H9 (cell line): ENCODE data around the gene CSMD2. TPM values are rescaled to one million over a fixed set of nuclear protein-coding genes. Genes with fewer than 3 reads are reported as not detected.
A peak's percentile ranks its signal among the peaks of the same experiment; 100 is the strongest.

Experiments
- DNase-seq: peaks from one replicate; pipeline ENCODE4 v3.0.0-alpha.2; 2017
- H2AFZ ChIP-seq: one replicate; pipeline ENCODE4 v1.6.1; 2013; ENCODE audit warnings: mild to moderate bottlenecking, low read length, control low read depth, moderate library complexity
- H2AK5ac ChIP-seq: 2 replicates; pipeline ENCODE4 v1.6.1; 2013; ENCODE audit warnings: low read length, control low read depth, mixed read lengths; ENCODE audit not compliant: insufficient read length
- H2BK120ac ChIP-seq: one replicate; pipeline ENCODE4 v1.6.1; 2013; ENCODE audit warnings: low read depth, mild to moderate bottlenecking, low read length, control low read depth, inconsistent platforms; ENCODE audit not compliant: poor library complexity, severe bottlenecking
- H2BK12ac ChIP-seq: 2 replicates; pipeline ENCODE4 v1.6.1; 2013; ENCODE audit warnings: low read length, control low read depth, mixed read lengths, low read depth; ENCODE audit not compliant: insufficient read length
- H2BK15ac ChIP-seq: 2 replicates; pipeline ENCODE4 v1.6.1; 2013; ENCODE audit warnings: low read depth, low read length, control low read depth
- H2BK20ac ChIP-seq: one replicate; pipeline ENCODE4 v1.6.1; 2013; ENCODE audit warnings: low read depth, mild to moderate bottlenecking, low read length, control low read depth, inconsistent platforms; ENCODE audit not compliant: poor library complexity, severe bottlenecking
- H2BK5ac ChIP-seq: 2 replicates; pipeline ENCODE4 v1.6.1; 2013; ENCODE audit warnings: low read length, control low read depth, mixed read lengths; ENCODE audit not compliant: insufficient read length
- H3K14ac ChIP-seq: 2 replicates; pipeline ENCODE4 v1.6.1; 2013; ENCODE audit warnings: low read length, control low read depth; ENCODE audit not compliant: insufficient read depth
- H3K18ac ChIP-seq: 2 replicates; pipeline ENCODE4 v1.6.1; 2013; ENCODE audit warnings: low read depth, mild to moderate bottlenecking, mixed read lengths, low read length, control low read depth; ENCODE audit not compliant: insufficient read length
- H3K23ac ChIP-seq: 2 replicates; pipeline ENCODE4 v1.6.1; 2013; ENCODE audit warnings: low read length, control low read depth, mixed read lengths, low read depth; ENCODE audit not compliant: insufficient read length
- H3K23me2 ChIP-seq: 2 replicates; pipeline ENCODE4 v1.6.1; 2013; ENCODE audit warnings: low read depth, mild to moderate bottlenecking, mixed read lengths, low read length, control low read depth; ENCODE audit not compliant: insufficient read length, poor library complexity, severe bottlenecking
- H3K27ac ChIP-seq: 2 replicates; pipeline ENCODE4 v1.5.1; 2013; ENCODE audit warnings: low read length, control low read depth, mixed read lengths, low read depth; ENCODE audit not compliant: insufficient read length
- H3K27me3 ChIP-seq: 2 replicates; pipeline ENCODE4 v1.6.1; 2013; ENCODE audit warnings: low read length, control low read depth, inconsistent platforms; ENCODE audit not compliant: insufficient read depth
- H3K4ac ChIP-seq: 2 replicates; pipeline ENCODE4 v1.6.1; 2013; ENCODE audit warnings: low read depth, mild to moderate bottlenecking, control low read depth, inconsistent platforms, low read length, moderate library complexity
- H3K4me1 ChIP-seq: 2 replicates; pipeline ENCODE4 v1.6.1; 2013; ENCODE audit warnings: low read length, control low read depth, inconsistent platforms; ENCODE audit not compliant: insufficient read depth
- H3K4me2 ChIP-seq: 2 replicates; pipeline ENCODE4 v1.6.1; 2013; ENCODE audit warnings: low read length, control low read depth, mixed read lengths; ENCODE audit not compliant: insufficient read length, insufficient read depth
- H3K56ac ChIP-seq: 2 replicates; pipeline ENCODE4 v1.6.1; 2013; ENCODE audit warnings: low read depth, mild to moderate bottlenecking, mixed read lengths, low read length, control low read depth; ENCODE audit not compliant: insufficient read length
- H3K79me1 ChIP-seq: 2 replicates; pipeline ENCODE4 v1.6.1; 2013; ENCODE audit warnings: low read depth, mild to moderate bottlenecking, moderate library complexity, low read length, control low read depth, inconsistent platforms; ENCODE audit not compliant: insufficient read depth, poor library complexity, severe bottlenecking
- H3K79me2 ChIP-seq: 2 replicates; pipeline ENCODE4 v1.6.1; 2013; ENCODE audit warnings: low read length, control low read depth, inconsistent platforms; ENCODE audit not compliant: insufficient read depth
- H3K9ac ChIP-seq: 2 replicates; pipeline ENCODE4 v1.6.1; 2013; ENCODE audit warnings: low read length, control low read depth, mixed read lengths; ENCODE audit not compliant: insufficient read length; ENCODE audit errors: extremely low read depth
- H3K9me3 ChIP-seq: one replicate; pipeline ENCODE4 v1.6.1; 2013; ENCODE audit warnings: low read depth, low read length, inconsistent platforms; ENCODE audit not compliant: control insufficient read depth
- H3T11ph ChIP-seq: one replicate; pipeline ENCODE4 v1.6.1; 2013; ENCODE audit warnings: mild to moderate bottlenecking, low read length, control low read depth, inconsistent platforms
- H4K20me1 ChIP-seq: one replicate; pipeline ENCODE4 v1.6.1; 2013; ENCODE audit not compliant: control insufficient read depth, insufficient read length, insufficient read depth
- H4K5ac ChIP-seq: 2 replicates; pipeline ENCODE4 v1.6.1; 2013; ENCODE audit warnings: low read depth, mild to moderate bottlenecking, mixed read lengths, low read length, control low read depth; ENCODE audit not compliant: insufficient read length
- H4K8ac ChIP-seq: replicated peaks from 2 replicates; pipeline ENCODE4 v1.6.1; 2013; ENCODE audit warnings: low read length, control low read depth, mixed read lengths, low read depth; ENCODE audit not compliant: insufficient read length
- H4K91ac ChIP-seq: 2 replicates; pipeline ENCODE4 v1.6.1; 2013; ENCODE audit warnings: low read depth, mild to moderate bottlenecking, moderate library complexity, mixed read lengths, low read length, control low read depth; ENCODE audit not compliant: insufficient read length
- H3K27ac Mint-ChIP-seq, 3 experiments: 2 replicates in 2 of 3; 3 replicates in 1 of 3; pipeline ENCODE4 v1.8.0; 2020 to 2021; ENCODE audit warnings: mixed read lengths in 3 of 3, mild to moderate bottlenecking in 1 of 3, moderate library complexity in 1 of 3
- H3K27me3 Mint-ChIP-seq: 2 replicates; pipeline ENCODE4 v1.8.0; 2021; ENCODE audit warnings: low read depth, mild to moderate bottlenecking, moderate library complexity, mixed read lengths
- H3K36me3 Mint-ChIP-seq, 3 experiments: 2 replicates in 2 of 3; 3 replicates in 1 of 3; pipeline ENCODE4 v1.8.0; 2020 to 2021; ENCODE audit warnings: low read depth in 3 of 3, mixed read lengths in 3 of 3; ENCODE audit not compliant: insufficient read depth in 1 of 3
- H3K4me1 Mint-ChIP-seq, 2 experiments: 2 replicates each; pipeline ENCODE4 v1.8.0; 2020; ENCODE audit warnings: mixed read lengths in 2 of 2
- H3K4me3 Mint-ChIP-seq, 2 experiments: 2 replicates in 1 of 2; 3 replicates in 1 of 2; pipeline ENCODE4 v1.8.0; 2020 to 2021; ENCODE audit warnings: mild to moderate bottlenecking in 2 of 2, mixed read lengths in 2 of 2, moderate library complexity in 1 of 2
- H3K9me3 Mint-ChIP-seq, 2 experiments: 2 replicates in 1 of 2; 3 replicates in 1 of 2; pipeline ENCODE4 v1.8.0; 2020; ENCODE audit warnings: mild to moderate bottlenecking in 2 of 2, mixed read lengths in 2 of 2, moderate library complexity in 1 of 2
- CTCF ChIP-seq: fragments of 200-600 bp; sonication (generic); conservative IDR thresholded peaks from 3 replicates; pipeline ENCODE4 v1.8.0; 2021; ENCODE audit warnings: antibody characterized with exemption, mild to moderate bottlenecking
- WGBS: extraction: QIAGEN DNeasy Blood & Tissue Kit; methylation state at CpG from one replicate; pipeline ENCODE4 v1.1.7; 2013; ENCODE audit warnings: missing lambda C conversion rate, low lambda C conversion rate, mixed read lengths; ENCODE audit not compliant: insufficient read length; ENCODE audit errors: extremely low coverage; 5-methylcytosine and 5-hydroxymethylcytosine counted together
- total RNA-seq: library from RNA; stranded (reverse); gene quantifications from 2 replicates; pipeline ENCODE4 v1.2.1, GENCODE V29; 2021

CSMD2 gene
- total RNA-seq, 1 experiment from 2014 or later: 6.4 TPM

- no peak for TF ChIP-seq CTCF
- no peak overlapping the region for H3K14ac ChIP-seq
- no peak overlapping the region for H2BK120ac ChIP-seq
- no peak overlapping the region for H3K56ac ChIP-seq
- H3K79me1 ChIP-seq: no peaks in the 10 kb centered on the region
- no peaks in the 10 kb centered on the region for H4K20me1 ChIP-seq
- no peaks in the 10 kb centered on the region; the same call in 1 of the 2 replicates for H3K79me2 ChIP-seq
- no peak overlapping the region for H2BK20ac ChIP-seq
- no peak overlapping the region for H3K18ac ChIP-seq
- Mint-ChIP-seq H3K4me1 (no peaks in the 10 kb centered on the region; a peak in 1 of 4 replicates), H3K27ac (peak overlapping the region in 2 of 3 experiments; percentile 7 to 85; a peak in 3 of 7 replicates), H3K27me3 (no peaks in the 10 kb centered on the region), H3K4me3 (no peak overlapping the region), H3K9me3 (no peaks in the 10 kb centered on the region), H3K36me3 (peaks cover 1 to 13% (median 2%) of the 10 kb centered on the region in 3 experiments; a peak in 4 of 7 replicates)
- H2AK5ac ChIP-seq: no peak overlapping the region
- no peak overlapping the region for H2AFZ ChIP-seq
- no peak overlapping the region for H3T11ph ChIP-seq
- no peak overlapping the region for H4K91ac ChIP-seq
- no peak overlapping the region for H2BK5ac ChIP-seq
- no peaks in the 10 kb centered on the region for H3K23me2 ChIP-seq
- WGBS: no CpG with 5 or more reads among the region's 3 CpGs
- no peak overlapping the region for H4K5ac ChIP-seq
- no peak overlapping the region for H3K9ac ChIP-seq
- no peak overlapping the region for H3K27ac ChIP-seq
- H3K9me3 ChIP-seq: no peaks in the 10 kb centered on the region
- H3K4ac ChIP-seq: no peak overlapping the region
- no peaks in the 10 kb centered on the region for H3K4me1 ChIP-seq
- H3K23ac ChIP-seq: no peak overlapping the region
- no peaks in the 10 kb centered on the region for H3K27me3 ChIP-seq
- H4K8ac ChIP-seq: no peak overlapping the region
- H2BK12ac ChIP-seq: no peak overlapping the region
- H3K4me2 ChIP-seq: no peak overlapping the region
- no peak for DNase-seq
- no peak overlapping the region for H2BK15ac ChIP-seq
Observed at GRCh38 chr1:34131396-34132160, 33.5 kb downstream of the CSMD2 start.
